ENCODE results near the gene STK10.
A peak's percentile ranks its signal among the peaks of the same experiment; 100 is the strongest.

Gene STK10

DNA sequence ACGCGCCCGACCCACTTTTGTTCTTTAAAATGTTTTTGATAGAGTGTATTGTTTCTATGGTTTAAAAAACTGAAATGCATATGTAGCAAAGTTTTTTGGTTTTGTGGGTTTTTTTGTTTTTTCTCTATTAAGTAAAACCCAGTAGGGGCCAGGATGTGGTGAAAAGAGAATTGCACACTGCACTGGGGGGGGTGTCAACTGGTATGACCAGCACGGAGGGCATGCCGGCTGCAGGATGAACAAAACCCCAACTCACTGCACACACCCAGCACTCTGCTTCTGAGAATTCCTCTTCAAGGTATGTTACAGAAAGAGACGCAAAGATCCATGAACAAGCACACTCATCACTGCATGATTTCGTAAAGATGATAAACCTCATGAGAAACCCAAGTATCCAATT lies 75.0 kb downstream of the STK10 start:
- TF ChIP-seq CTBP1 (IDR thresholded peaks at IDR 0.05; ENCODE audit: borderline replicate concordance) (no peak), LEF1 (IDR thresholded peaks at IDR 0.05; ENCODE audit: borderline replicate concordance) (no peak), SP1 (IDR thresholded peaks at IDR 0.05) (no peak), FOXK2 (IDR thresholded peaks at IDR 0.05) (no peak), HDGF (IDR thresholded peaks at IDR 0.05; ENCODE audit: borderline replicate concordance) (no peak), FOXM1 (IDR thresholded peaks at IDR 0.05; ENCODE audit: borderline replicate concordance) (no peak), ZNF384 (IDR thresholded peaks at IDR 0.05) (no peak), NFRKB (IDR thresholded peaks at IDR 0.05) (no peak), FOXA1 (IDR thresholded peaks at IDR 0.05) (no peak), TARDBP (IDR thresholded peaks at IDR 0.05) (no peak), SUZ12 (IDR thresholded peaks at IDR 0.05) (no peak), ARNT (IDR thresholded peaks at IDR 0.05) (no peak)
- TF ChIP-seq, protein P1, sequence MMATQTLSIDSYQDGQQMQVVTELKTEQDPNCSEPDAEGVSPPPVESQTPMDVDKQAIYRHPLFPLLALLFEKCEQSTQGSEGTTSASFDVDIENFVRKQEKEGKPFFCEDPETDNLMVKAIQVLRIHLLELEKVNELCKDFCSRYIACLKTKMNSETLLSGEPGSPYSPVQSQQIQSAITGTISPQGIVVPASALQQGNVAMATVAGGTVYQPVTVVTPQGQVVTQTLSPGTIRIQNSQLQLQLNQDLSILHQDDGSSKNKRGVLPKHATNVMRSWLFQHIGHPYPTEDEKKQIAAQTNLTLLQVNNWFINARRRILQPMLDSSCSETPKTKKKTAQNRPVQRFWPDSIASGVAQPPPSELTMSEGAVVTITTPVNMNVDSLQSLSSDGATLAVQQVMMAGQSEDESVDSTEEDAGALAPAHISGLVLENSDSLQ (IDR thresholded peaks at IDR 0.05), result no peak
- ChIA-PET POLR2A (no interaction called here), CTCF (interaction anchor here (0.6 kb wide), 1 partner anchor 62 kb away, joined by 3 read pairs; no protein-coding TSS in a partner anchor)
- DNase-seq (ENCODE audit: extremely low spot score), result no peak

DNA sequence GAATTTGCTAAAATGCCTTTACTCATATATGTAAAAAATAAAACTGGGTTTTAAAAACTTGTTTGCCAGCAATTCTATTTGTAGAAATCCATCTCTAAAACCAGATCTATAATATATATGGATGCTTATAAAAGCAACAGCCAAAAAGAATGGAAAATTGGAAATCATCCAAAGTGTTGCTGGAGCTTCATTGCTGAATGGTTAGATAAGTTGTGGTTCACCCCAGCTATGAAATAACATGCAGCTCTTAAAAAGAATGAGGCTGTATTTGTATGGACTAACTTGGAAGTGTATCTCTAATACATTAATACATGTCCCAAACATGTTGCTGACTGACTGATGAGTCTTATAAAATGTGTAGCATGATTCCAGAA lies 76.2 kb downstream of the STK10 start:
- no peak for DNase-seq (ENCODE audit: extremely low spot score)
- CTCF ChIA-PET, result no interaction called here

GRCh38 chr5:172110921-172111851 lies 76.8 kb downstream of the STK10 start:
- TF ChIP-seq HDGF (IDR thresholded peaks at IDR 0.05; ENCODE audit: borderline replicate concordance), result no peak
- TF ChIP-seq FOXK2 (IDR thresholded peaks at IDR 0.05), result no peak
- no peak for TF ChIP-seq SP1 (IDR thresholded peaks at IDR 0.05)
- ChIA-PET CTCF (no interaction called here), POLR2A (interaction anchor here (0.7 kb wide), 1 partner anchor 172 kb away, joined by 3 read pairs; the partner anchor contains the start of gene UBTD2)
- peak; percentile 31 for DNase-seq (ENCODE audit: extremely low spot score)

More for the DNA sequence above, 76.2 kb downstream of the STK10 start:
- POLR2A ChIA-PET, result interaction anchor here (0.7 kb wide), 1 partner anchor 171 kb away, joined by 3 read pairs; the partner anchor contains the start of gene UBTD2
- no peak for TF ChIP-seq ARNT (IDR thresholded peaks at IDR 0.05)
- TF ChIP-seq CTBP1 (IDR thresholded peaks at IDR 0.05; ENCODE audit: borderline replicate concordance), result no peak
- no peak for TF ChIP-seq NFRKB (IDR thresholded peaks at IDR 0.05)
- no peak for TF ChIP-seq SUZ12 (IDR thresholded peaks at IDR 0.05)
- TF ChIP-seq FOXK2 (IDR thresholded peaks at IDR 0.05), result no peak
- no peak for TF ChIP-seq HDGF (IDR thresholded peaks at IDR 0.05; ENCODE audit: borderline replicate concordance)
- no peak for TF ChIP-seq BHLHE40 (IDR thresholded peaks at IDR 0.05; ENCODE audit: borderline replicate concordance)
- no peak for TF ChIP-seq SP1 (IDR thresholded peaks at IDR 0.05)
- TF ChIP-seq FOXA1 (IDR thresholded peaks at IDR 0.05), result no peak
- TF ChIP-seq ZNF384 (IDR thresholded peaks at IDR 0.05), result no peak
- TF ChIP-seq TARDBP (IDR thresholded peaks at IDR 0.05), result no peak
- TF ChIP-seq L3MBTL2 (conservative IDR thresholded peaks at IDR 0.05), result no peak

- POLR2A ChIA-PET, result no interaction called here
- no peak for DNase-seq (ENCODE audit: extremely low spot score)
- CTCF ChIA-PET, result no interaction called here
- TF ChIP-seq ELF4 (IDR thresholded peaks at IDR 0.05) (no peak), ZNF384 (IDR thresholded peaks at IDR 0.05) (no peak)
These were observed 77.7 kb downstream of the STK10 start for GRCh38 chr5:172110260-172110815.

GRCh38 chr5:172109749-172110148 lies 78.3 kb downstream of the STK10 start:
- TF ChIP-seq, protein P1 (IDR thresholded peaks at IDR 0.05), result no peak
- TF ChIP-seq ELF4 (IDR thresholded peaks at IDR 0.05) (no peak), NFRKB (IDR thresholded peaks at IDR 0.05) (no peak), FOXM1 (IDR thresholded peaks at IDR 0.05; ENCODE audit: borderline replicate concordance) (no peak), SUZ12 (IDR thresholded peaks at IDR 0.05) (no peak), FOXA1 (IDR thresholded peaks at IDR 0.05) (no peak), SP1 (IDR thresholded peaks at IDR 0.05) (no peak), HDGF (IDR thresholded peaks at IDR 0.05; ENCODE audit: borderline replicate concordance) (no peak), BHLHE40 (IDR thresholded peaks at IDR 0.05; ENCODE audit: borderline replicate concordance) (no peak), ZNF384 (IDR thresholded peaks at IDR 0.05) (no peak)
- DNase-seq (ENCODE audit: extremely low spot score), result no peak
- POLR2A ChIA-PET, result no interaction called here
- CTCF ChIA-PET, result no interaction called here

GRCh38 chr5:172107571-172107970 lies 80.5 kb downstream of the STK10 start:
- DNase-seq (ENCODE audit: extremely low spot score), result no peak
- no peak for TF ChIP-seq ZNF384 (IDR thresholded peaks at IDR 0.05)
- CTCF ChIA-PET, result interaction anchor here (0.8 to 2.5 kb wide), 3 partner anchors 12 to 81 kb away, joined by 3 to 6 read pairs (median 3); partner anchors contain the start of gene STK10
- POLR2A ChIA-PET, result no interaction called here
